Left ventricle myocardium inferior (tissue), 1 donor: Measurements from ENCODE around the gene ADORA1. TPM values are rescaled to one million over a fixed set of nuclear protein-coding genes. Genes with fewer than 3 reads are reported as not detected.

Experiments used
- DNase-seq: peaks from one replicate; pipeline ENCODE4 v3.0.0-alpha.2; 2020
- H3K27ac ChIP-seq: fragments of 200-600 bp; replicated peaks from 2 replicates; pipeline ENCODE4 v1.8.0; 2021
- H3K27me3 ChIP-seq: fragments of 200-600 bp; 2 replicates; pipeline ENCODE4 v1.8.0; 2021; ENCODE audit warnings: low read depth
- H3K36me3 ChIP-seq: fragments of 200-600 bp; 2 replicates; pipeline ENCODE4 v1.8.0; 2021
- H3K4me1 ChIP-seq: fragments of 200-600 bp; 2 replicates; pipeline ENCODE4 v1.8.0; 2021
- H3K4me3 ChIP-seq: fragments of 200-600 bp; 2 replicates; pipeline ENCODE4 v1.8.0; 2021; ENCODE audit warnings: mild to moderate bottlenecking, moderate library complexity
- H3K9me3 ChIP-seq: fragments of 200-600 bp; replicated peaks from 2 replicates; pipeline ENCODE4 v1.8.0; 2021
- CTCF ChIP-seq: fragments of 200-600 bp; IDR thresholded peaks from 2 replicates; pipeline ENCODE4 v1.8.0; 2021; ENCODE audit warnings: antibody characterized with exemption, mild to moderate bottlenecking, borderline replicate concordance
- intact Hi-C: fragments of 100-400 bp; cut with micrococcal nuclease; formaldehyde crosslinking; loops from one replicate; pipeline ENCODE4 v1.11.0; 2022
- total RNA-seq: library from RNA; stranded (reverse); fragmentation: NEBNext Ultra II Directional; extraction: Animal tissue kit (Norgen Biotek cat#: 25700); gene quantifications from one replicate; pipeline ENCODE4 v1.2.1, GENCODE V29; 2021
- donor health status: DM: no; HTN: yes; CAD: no; lungs with severe emphysema.

Gene ADORA1
- total RNA-seq, 1 donor from 2014 or later: 16.4 TPM

GRCh38 chr1:203082231-203082505 lies 45.4 kb upstream of the ADORA1 start:
- DNase-seq: no peak
- H3K27ac ChIP-seq: no peak overlapping the region

GRCh38 chr1:203082571-203083462 lies 44.7 kb upstream of the ADORA1 start:
- Histone ChIP-seq H3K36me3 (no peaks in the 10 kb centered on the region), H3K27me3 (no peaks in the 10 kb centered on the region), H3K4me1 (peaks cover 5% of the 10 kb centered on the region), H3K4me3 (no peak overlapping the region), H3K9me3 (no peaks in the 10 kb centered on the region), H3K27ac (peak overlapping the region; percentile 23)
- DNase-seq: no peak
- intact Hi-C loops: loop anchor here (5.0 kb wide), 1 partner anchor 364 kb away; no protein-coding TSS in a partner anchor
- no peak for TF ChIP-seq CTCF

More at GRCh38 chr1:203082231-203082505, 45.4 kb upstream of the ADORA1 start:
- Histone ChIP-seq H3K36me3 (no peaks in the 10 kb centered on the region), H3K4me3 (no peak overlapping the region), H3K4me1 (peaks cover 5% of the 10 kb centered on the region), H3K27me3 (no peaks in the 10 kb centered on the region), H3K9me3 (no peaks in the 10 kb centered on the region)
- intact Hi-C loops: loop anchor here (5.0 kb wide), 1 partner anchor 365 kb away; no protein-coding TSS in a partner anchor
- TF ChIP-seq CTCF: no peak

GRCh38 chr1:203083463-203083921 lies 44.0 kb upstream of the ADORA1 start:
- H3K4me3 ChIP-seq: no peak overlapping the region
- DNase-seq: no peak
- peaks cover 5% of the 10 kb centered on the region for H3K4me1 ChIP-seq
- intact Hi-C loops: loop anchor here (5.0 kb wide), 1 partner anchor 364 kb away; no protein-coding TSS in a partner anchor
- no peaks in the 10 kb centered on the region for H3K27me3 ChIP-seq
- H3K9me3 ChIP-seq: no peaks in the 10 kb centered on the region
- H3K27ac ChIP-seq: peak overlapping the region; percentile 12
- TF ChIP-seq CTCF: no peak
- H3K36me3 ChIP-seq: no peaks in the 10 kb centered on the region

GRCh38 chr1:203084588-203085527 lies 42.7 kb upstream of the ADORA1 start:
- Histone ChIP-seq H3K9me3 (no peaks in the 10 kb centered on the region), H3K4me3 (no peak overlapping the region), H3K36me3 (no peaks in the 10 kb centered on the region), H3K4me1 (peaks cover 5% of the 10 kb centered on the region), H3K27me3 (no peaks in the 10 kb centered on the region), H3K27ac (no peak overlapping the region)
- intact Hi-C loops: loop anchor here (5.0 kb wide), 1 partner anchor 362 kb away; no protein-coding TSS in a partner anchor
- TF ChIP-seq CTCF: no peak
- DNase-seq: no peak

GRCh38 chr1:203085528-203086406 lies 41.8 kb upstream of the ADORA1 start, which contains the start of gene MYOG:
Gene MYOG (minus strand): TSS chr1:203086012. CDS start chr1:203085961, 51 bp downstream.
- intact Hi-C loops: no loop called here
- H3K4me3 ChIP-seq: no peak within 1 kb of the TSS
- peaks cover 5% of the 10 kb centered on the region for H3K4me1 ChIP-seq
- H3K27ac ChIP-seq: no peak within 1 kb of the TSS
- H3K27me3 ChIP-seq: peaks cover 1% of the 10 kb centered on the region
- DNase-seq: no peak
- H3K9me3 ChIP-seq: no peaks in the 10 kb centered on the region
- no peaks in the 10 kb centered on the region for H3K36me3 ChIP-seq
- no peak for TF ChIP-seq CTCF
